IMR-90 (cell line): ENCODE results near the gene ZBTB32. TPM values are rescaled to one million over a fixed set of nuclear protein-coding genes. Genes with fewer than 3 reads are reported as not detected.

Experiments used
- ATAC-seq: fragments of 200-7000 bp; cut with Tn5 transposase; 2 replicates; pipeline ENCODE4 v1.9.1; 2020; ENCODE audit warnings: low read depth, mild to moderate bottlenecking, moderate library complexity
- BruUV-seq: library from RNA; stranded (reverse); fragments of 400-500 nt; replicated peaks from 2 replicates; lab custom pipeline; 2021; lab: Mats Ljungman, UMichigan
- CTCF ChIA-PET: fragments of 300-600 bp; formaldehyde crosslinking; extraction: SDS; loops from one replicate; lab custom pipeline; 2021; ENCODE audit warnings: antibody characterized with exemption; lab: Yijun Ruan, JAX
- POLR2A ChIA-PET: fragments of 300-600 bp; sonication (Branson Sonifier 250); formaldehyde crosslinking; loops from one replicate; lab custom pipeline; 2022; ENCODE audit warnings: antibody characterized with exemption; ENCODE audit not compliant: unreplicated experiment; lab: Charles Lee
- DNase-seq: peaks from one replicate; pipeline ENCODE4 v3.0.0; 2013
- H2AFZ ChIP-seq: replicated peaks from 2 replicates; pipeline ENCODE3; 2013; ENCODE audit warnings: low read length, mild to moderate bottlenecking; ENCODE audit not compliant: poor library complexity
- H2AK5ac ChIP-seq: 2 replicates; pipeline ENCODE4 v1.6.1; 2013; ENCODE audit warnings: low read depth, low read length, inconsistent platforms
- H2AK9ac ChIP-seq: replicated peaks from 2 replicates; pipeline ENCODE3; 2013; ENCODE audit warnings: mild to moderate bottlenecking, low read depth, low read length, moderate library complexity; ENCODE audit not compliant: poor library complexity
- H2BK120ac ChIP-seq: 2 replicates; pipeline ENCODE4 v1.6.1; 2013; ENCODE audit warnings: low read depth, low read length, inconsistent platforms
- H2BK15ac ChIP-seq: 3 replicates; pipeline ENCODE4 v1.6.1; 2013; ENCODE audit warnings: low read depth, low read length, inconsistent platforms
- H2BK20ac ChIP-seq: 2 replicates; pipeline ENCODE4 v1.6.1; 2013; ENCODE audit warnings: low read depth, mild to moderate bottlenecking, inconsistent platforms, low read length, moderate library complexity
- H2BK5ac ChIP-seq: 2 replicates; pipeline ENCODE4 v1.6.1; 2013; ENCODE audit warnings: mild to moderate bottlenecking, low read depth, low read length, inconsistent platforms; ENCODE audit not compliant: poor library complexity, severe bottlenecking
- H3K14ac ChIP-seq: replicated peaks from 2 replicates; pipeline ENCODE4 v1.6.1; 2013; ENCODE audit warnings: low read depth, low read length, inconsistent platforms
- H3K18ac ChIP-seq: 2 replicates; pipeline ENCODE4 v1.6.1; 2013; ENCODE audit warnings: low read depth, low read length, control low read depth
- H3K23ac ChIP-seq: 2 replicates; pipeline ENCODE4 v1.6.1; 2013; ENCODE audit warnings: low read depth, low read length, inconsistent platforms
- H3K27ac ChIP-seq: 2 replicates; pipeline ENCODE4 v1.5.1; 2013; ENCODE audit warnings: mild to moderate bottlenecking, control low read depth, low read length; ENCODE audit not compliant: insufficient read depth
- H3K27me3 ChIP-seq: 2 replicates; pipeline ENCODE4 v1.6.1; 2013; ENCODE audit warnings: low read length; ENCODE audit not compliant: control insufficient read depth, insufficient read depth
- H3K36me3 ChIP-seq: 2 replicates; pipeline ENCODE4 v1.6.1; 2013; ENCODE audit warnings: low read length, mixed read lengths; ENCODE audit not compliant: control insufficient read depth, insufficient read depth
- H3K4ac ChIP-seq: 2 replicates; pipeline ENCODE4 v1.6.1; 2013; ENCODE audit warnings: low read depth, low read length, inconsistent platforms
- H3K4me1 ChIP-seq: 2 replicates; pipeline ENCODE4 v1.6.1; 2013; ENCODE audit warnings: low read length, mixed read lengths; ENCODE audit not compliant: control insufficient read depth, insufficient read depth
- H3K4me2 ChIP-seq: 2 replicates; pipeline ENCODE4 v1.6.1; 2013; ENCODE audit warnings: low read depth, mild to moderate bottlenecking, control low read depth, low read length, moderate library complexity
- H3K4me3 ChIP-seq: 2 replicates; pipeline ENCODE4 v1.5.1; 2013; ENCODE audit warnings: low read depth, mild to moderate bottlenecking, control low read depth, low read length, moderate library complexity; ENCODE audit not compliant: insufficient read depth
- H3K56ac ChIP-seq: 2 replicates; pipeline ENCODE4 v1.6.1; 2013; ENCODE audit warnings: low read length, inconsistent platforms; ENCODE audit not compliant: insufficient read depth; ENCODE audit errors: extremely low read depth
- H3K79me1 ChIP-seq, 2 experiments: 2 replicates each; pipeline ENCODE4 v1.6.1; 2013; ENCODE audit warnings: low read length in 2 of 2, inconsistent platforms in 1 of 2, low read depth in 1 of 2
- H3K9ac ChIP-seq: 2 replicates; pipeline ENCODE4 v1.6.1; 2013; ENCODE audit warnings: low read depth, low read length, control low read depth
- H3K9me1 ChIP-seq: 2 replicates; pipeline ENCODE4 v1.6.1; 2013; ENCODE audit warnings: low read length, inconsistent platforms; ENCODE audit not compliant: insufficient read depth
- H3K9me3 ChIP-seq: 2 replicates; pipeline ENCODE4 v1.6.1; 2013; ENCODE audit warnings: low read length; ENCODE audit not compliant: control insufficient read depth, insufficient read depth
- H4K20me1 ChIP-seq: 2 replicates; pipeline ENCODE4 v1.6.1; 2013; ENCODE audit warnings: low read length, inconsistent platforms; ENCODE audit not compliant: insufficient read depth
- H4K5ac ChIP-seq: 2 replicates; pipeline ENCODE4 v1.6.1; 2013; ENCODE audit warnings: mild to moderate bottlenecking, low read depth, low read length, control low read depth
- H4K8ac ChIP-seq, 2 experiments: 2 replicates each; pipeline ENCODE4 v1.6.1; 2013; ENCODE audit warnings: low read depth in 2 of 2, low read length in 2 of 2, control low read depth in 1 of 2, inconsistent platforms in 1 of 2
- H4K91ac ChIP-seq: 2 replicates; pipeline ENCODE4 v1.6.1; 2013; ENCODE audit warnings: low read depth, low read length, inconsistent platforms; ENCODE audit not compliant: insufficient read depth
- CEBPB ChIP-seq: IDR thresholded peaks from 2 replicates; pipeline ENCODE4 v1.6.1; 2012; ENCODE audit warnings: low read depth, low read length, improper control_type of control experiment
- CHD1 ChIP-seq: IDR thresholded peaks from 2 replicates; pipeline ENCODE4 v1.6.1; 2012; ENCODE audit warnings: low read depth, low read length, improper control_type of control experiment
- CTCF ChIP-seq: conservative IDR thresholded peaks from 2 replicates; pipeline ENCODE4 v1.5.1; 2012; ENCODE audit warnings: mild to moderate bottlenecking, low read depth, low read length, improper control_type of control experiment
- ELK1 ChIP-seq: fragments of 150-350 bp; IDR thresholded peaks from 2 replicates; pipeline ENCODE4 v1.6.1; 2016; ENCODE audit warnings: low read depth, mild to moderate bottlenecking, low read length, moderate library complexity, borderline replicate concordance
- FOS ChIP-seq: fragments of 150-350 bp; IDR thresholded peaks from 2 replicates; pipeline ENCODE4 v1.6.1; 2016; ENCODE audit warnings: low read depth, low read length
- MAFK ChIP-seq: IDR thresholded peaks from 2 replicates; pipeline ENCODE4 v1.6.1; 2012; ENCODE audit warnings: low read depth, low read length, improper control_type of control experiment
- MAZ ChIP-seq: IDR thresholded peaks from 2 replicates; pipeline ENCODE4 v1.6.1; 2012; ENCODE audit warnings: low read depth, mild to moderate bottlenecking, low read length, improper control_type of control experiment, moderate library complexity, borderline replicate concordance
- MXI1 ChIP-seq: IDR thresholded peaks from 2 replicates; pipeline ENCODE4 v1.6.1; 2012; ENCODE audit warnings: low read depth, mild to moderate bottlenecking, low read length, moderate library complexity, borderline replicate concordance
- NFE2L2 ChIP-seq: fragments of 150-350 bp; IDR thresholded peaks from 2 replicates; pipeline ENCODE4 v1.6.1; 2016; ENCODE audit warnings: low read depth, mild to moderate bottlenecking, low read length
- RAD21 ChIP-seq: IDR thresholded peaks from 2 replicates; pipeline ENCODE4 v1.6.1; 2012; ENCODE audit warnings: low read length, improper control_type of control experiment
- WGBS, 2 experiments: methylation state at CpG; one replicate each; pipeline versions ENCODE4 v1.1.5 to v1.1.7; 2013; ENCODE audit warnings: missing lambda C conversion rate in 2 of 2; ENCODE audit not compliant: insufficient read length in 1 of 2; ENCODE audit errors: extremely low coverage in 2 of 2; 5-methylcytosine and 5-hydroxymethylcytosine counted together
- dilution Hi-C: fragments of 300-500 bp; cut with HindIII; formaldehyde crosslinking; loops from one replicate; pipeline ENCODE4 v1.14.3; 2018; ENCODE audit warnings: low sequenced_read_pairs; ENCODE audit not compliant: unreplicated experiment
- in situ Hi-C: fragments of 300-500 bp; cut with MboI; formaldehyde crosslinking; loops from 3 replicates; pipeline ENCODE4 v1.14.3; 2019; ENCODE audit warnings: low sequenced_read_pairs, inconsistent platforms, mixed read lengths
- intact Hi-C: fragments of 100-400 bp; cut with micrococcal nuclease; formaldehyde crosslinking; loops from 2 replicates; pipeline ENCODE4 v1.10.0; 2022
- polyA plus RNA-seq, 3 experiments: library from polyadenylated mRNA; depleted of rRNA; stranded (reverse); fragments of >200 nt; gene quantifications; 2 replicates each; pipeline ENCODE4 v1.2.3, GENCODE V29; 2012; ENCODE audit warnings: low replicate concordance in 1 of 3
- total RNA-seq: library from RNA; depleted of rRNA; stranded (reverse); fragments of >200 nt; gene quantifications from 2 replicates; pipeline ENCODE4 v1.2.3, GENCODE V29; 2012

ZBTB32 gene
- total and polyA plus RNA-seq, 2 of the 4 experiments (the other 2 are of a cell fraction) = not detected

DNA sequence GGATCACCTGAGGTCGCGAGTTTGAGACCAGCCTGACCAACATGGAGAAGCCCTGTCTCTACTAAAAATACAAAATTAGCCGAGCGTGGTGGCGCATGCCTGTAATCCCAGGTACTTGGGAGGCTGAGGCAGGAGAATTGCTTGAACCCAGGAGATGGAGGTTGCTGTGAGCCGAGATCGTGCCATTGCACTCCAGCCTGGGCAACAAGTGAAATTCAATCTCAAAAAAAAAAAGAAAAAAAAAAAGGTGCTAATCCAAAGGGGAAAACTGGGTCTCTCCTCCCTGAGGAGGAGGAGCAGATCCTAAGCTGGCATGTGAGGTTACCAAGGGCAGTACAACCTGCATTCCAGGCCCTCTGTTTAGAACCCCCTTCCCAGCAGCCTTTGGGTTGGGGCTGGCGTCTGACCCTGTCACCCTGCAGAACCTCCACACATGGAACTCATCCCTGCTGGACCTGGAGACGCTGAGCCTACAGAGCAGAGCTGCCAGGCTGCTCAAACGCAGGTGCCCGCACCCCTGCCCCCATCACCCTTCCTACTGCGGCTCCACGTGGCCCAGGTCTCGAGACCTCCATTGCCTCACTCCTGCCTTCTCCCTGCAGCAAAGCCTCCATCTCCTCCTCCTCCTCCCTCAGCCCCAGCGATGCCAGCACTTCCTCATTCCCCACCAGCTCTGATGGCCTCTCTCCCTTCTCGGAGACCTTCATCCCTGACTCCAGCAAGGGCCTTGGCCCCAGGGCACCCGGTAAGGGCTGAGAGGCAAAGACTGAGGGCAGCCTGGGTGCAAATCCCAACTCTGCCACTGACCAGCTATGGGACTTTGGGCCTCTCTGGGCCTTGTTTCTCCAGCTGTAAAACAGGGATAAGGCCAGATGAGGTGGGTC is 60.3 kb downstream of the ZBTB32 start:
- POLR2A ChIA-PET = no interaction called here
- Histone ChIP-seq H3K56ac (no peak overlapping the region), H4K8ac (no peak overlapping the region), H2AFZ (no peak overlapping the region), H3K4me3 (no peak overlapping the region), H3K4me2 (no peak overlapping the region), H2AK9ac (no peak overlapping the region), H3K9me1 (peaks cover 6% of the 10 kb centered on the region; the same call in 1 of the 2 replicates), H3K18ac (no peak overlapping the region), H3K27me3 (no peaks in the 10 kb centered on the region), H2BK5ac (no peak overlapping the region), H4K5ac (no peak overlapping the region), H2BK15ac (no peak overlapping the region), H3K4ac (no peak overlapping the region), H2BK20ac (no peak overlapping the region), H3K27ac (no peak overlapping the region), H4K20me1 (no peaks in the 10 kb centered on the region; the same call in 1 of the 2 replicates), H3K9ac (no peak overlapping the region), H3K9me3 (no peaks in the 10 kb centered on the region), H3K14ac (no peak overlapping the region), H4K91ac (no peak overlapping the region), H3K23ac (no peak overlapping the region), H2BK120ac (no peak overlapping the region), H3K36me3 (peaks cover 28% of the 10 kb centered on the region), H2AK5ac (no peak overlapping the region), H3K79me1 (peaks cover 11 to 14% of the 10 kb centered on the region in 2 experiments), H3K4me1 (no peaks in the 10 kb centered on the region)
- ATAC-seq (no peak), DNase-seq (no peak)
- TF ChIP-seq CTCF = no peak
- no peak for TF ChIP-seq MAZ
- TF ChIP-seq NFE2L2 = no peak
- TF ChIP-seq MAFK = no peak
- no peak for TF ChIP-seq ELK1
- no peak for TF ChIP-seq RAD21
- no peak for TF ChIP-seq MXI1
- no peak for TF ChIP-seq FOS
- TF ChIP-seq CEBPB = no peak
- no peak for TF ChIP-seq CHD1
- in situ Hi-C loops = no loop called here
- CTCF ChIA-PET = no interaction called here
- dilution Hi-C loops = no loop called here
- WGBS, 2 experiments = 95% methylated on average over 8 of the region's 17 CpGs; no CpG with 5 or more reads in 1 of the 2 experiments
- intact Hi-C loops = no loop called here
- BruUV-seq = no TSS peak
